GM23338 (cell line): ENCODE results near the gene RNASEH2A. TPM values are rescaled to one million over a fixed set of nuclear protein-coding genes. Genes with fewer than 3 reads are reported as not detected.

Experiments used
- ATAC-seq: fragments of 200-7000 bp; cut with Tn5 transposase; 3 replicates; pipeline ENCODE4 v1.9.1; 2020
- DNase-seq: peaks from one replicate; pipeline ENCODE4 v3.0.0-alpha.2; 2015; ENCODE audit warnings: low spot score
- H2AFZ ChIP-seq: fragments of 200-600 bp; sonication (generic); 2 replicates; pipeline ENCODE4 v1.8.0; 2016; ENCODE audit warnings: antibody characterized with exemption, mild to moderate bottlenecking, moderate library complexity
- H3F3A ChIP-seq: fragments of 200-600 bp; sonication (generic); replicated peaks from 2 replicates; pipeline ENCODE4 v1.8.0; 2017; ENCODE audit warnings: antibody characterized with exemption, mixed run types, low read depth
- H3K27ac ChIP-seq: fragments of 200-600 bp; sonication (generic); 2 replicates; pipeline ENCODE4 v1.6.1; 2016; ENCODE audit warnings: low read depth
- H3K27me3 ChIP-seq: fragments of 200-600 bp; sonication (generic); 2 replicates; pipeline ENCODE4 v1.8.0; 2016; ENCODE audit warnings: mild to moderate bottlenecking, mixed run types, moderate library complexity; ENCODE audit not compliant: insufficient read depth
- H3K36me3 ChIP-seq: fragments of 200-600 bp; sonication (generic); 2 replicates; pipeline ENCODE4 v1.8.0; 2016; ENCODE audit warnings: mild to moderate bottlenecking; ENCODE audit not compliant: insufficient read depth
- H3K4me1 ChIP-seq: fragments of 200-600 bp; sonication (generic); 2 replicates; pipeline ENCODE4 v1.8.0; 2016; ENCODE audit warnings: mild to moderate bottlenecking, moderate library complexity; ENCODE audit not compliant: insufficient read depth
- H3K4me2 ChIP-seq: fragments of 200-600 bp; sonication (generic); 2 replicates; pipeline ENCODE4 v1.7.1; 2017; ENCODE audit warnings: mixed run types
- H3K4me3 ChIP-seq: fragments of 200-600 bp; sonication (generic); 2 replicates; pipeline ENCODE4 v1.6.1; 2016; ENCODE audit warnings: mixed run types
- H3K79me2 ChIP-seq: fragments of 200-600 bp; sonication (generic); replicated peaks from 2 replicates; pipeline ENCODE4 v1.8.0; 2017; ENCODE audit warnings: mild to moderate bottlenecking; ENCODE audit not compliant: insufficient read depth
- H3K9me2 ChIP-seq: fragments of 200-600 bp; sonication (generic); 2 replicates; pipeline ENCODE4 v1.8.0; 2017; ENCODE audit not compliant: insufficient read depth
- H4K20me1 ChIP-seq: fragments of 200-600 bp; sonication (generic); replicated peaks from 2 replicates; pipeline ENCODE4 v1.8.0; 2017; ENCODE audit warnings: mild to moderate bottlenecking; ENCODE audit not compliant: insufficient read depth
- H3K27ac Mint-ChIP-seq: 2 replicates; pipeline ENCODE4 v1.8.0; 2020; ENCODE audit warnings: inconsistent platforms, mild to moderate bottlenecking, moderate library complexity, mixed read lengths
- H3K27me3 Mint-ChIP-seq: 3 replicates; pipeline ENCODE4 v1.8.0; 2022; ENCODE audit warnings: low read depth, mild to moderate bottlenecking, moderate library complexity, mixed read lengths, inconsistent platforms; ENCODE audit not compliant: insufficient read depth, poor library complexity
- H3K36me3 Mint-ChIP-seq: 3 replicates; pipeline ENCODE4 v1.8.0; 2021; ENCODE audit warnings: low read depth, mild to moderate bottlenecking, inconsistent platforms, moderate library complexity, mixed read lengths
- H3K4me1 Mint-ChIP-seq: 3 replicates; pipeline ENCODE4 v1.8.0; 2020; ENCODE audit warnings: mild to moderate bottlenecking, inconsistent platforms, mixed read lengths
- H3K4me3 Mint-ChIP-seq: 3 replicates; pipeline ENCODE4 v1.8.0; 2021; ENCODE audit warnings: moderate library complexity, mild to moderate bottlenecking, inconsistent platforms, mixed read lengths
- H3K9me3 Mint-ChIP-seq: 3 replicates; pipeline ENCODE4 v1.8.0; 2020; ENCODE audit warnings: moderate library complexity, mild to moderate bottlenecking, inconsistent platforms, mixed read lengths
- CREB1 ChIP-seq: fragments of 250-450 bp; sonication (Bioruptor Pico); IDR thresholded peaks from 2 replicates; pipeline ENCODE4 v1.5.0; 2020; ENCODE audit warnings: low read depth, mild to moderate bottlenecking, moderate library complexity
- CTCF ChIP-seq, 2 experiments: fragments of 200-600 bp in 1 of 2; sonication (generic) in 1 of 2; conservative IDR thresholded peaks; 2 replicates each; pipeline versions ENCODE4 v1.5.1 to v1.6.1; 2016 to 2017; ENCODE audit warnings: antibody characterized with exemption in 2 of 2, low read depth in 2 of 2, mild to moderate bottlenecking in 2 of 2, moderate library complexity in 1 of 2
- ETS1 ChIP-seq: IDR thresholded peaks from 2 replicates; pipeline ENCODE4 v1.6.1; 2016; ENCODE audit warnings: antibody characterized with exemption
- EZH2 ChIP-seq: fragments of 200-600 bp; sonication (generic); IDR thresholded peaks from one replicate; pipeline ENCODE4 v1.8.0; 2017; ENCODE audit warnings: antibody characterized with exemption, mild to moderate bottlenecking, low read depth; ENCODE audit not compliant: unreplicated experiment
- EZH2phosphoT487 ChIP-seq: fragments of 200-600 bp; sonication (generic); IDR thresholded peaks from one replicate; pipeline ENCODE4 v1.8.1; 2018; ENCODE audit warnings: antibody characterized with exemption; ENCODE audit not compliant: unreplicated experiment
- JUNB ChIP-seq: IDR thresholded peaks from one replicate; pipeline ENCODE4 v1.6.1; 2016; ENCODE audit warnings: antibody characterized with exemption; ENCODE audit not compliant: unreplicated experiment
- ZNF114 ChIP-seq: fragments of 250-450 bp; sonication (Bioruptor Pico); IDR thresholded peaks from 2 replicates; pipeline ENCODE4 v1.5.0; 2020; ENCODE audit warnings: mild to moderate bottlenecking, moderate library complexity
- ZNF331 ChIP-seq: fragments of 250-450 bp; sonication (Bioruptor Pico); IDR thresholded peaks from 2 replicates; pipeline ENCODE4 v1.5.0; 2020; ENCODE audit warnings: low read depth, mild to moderate bottlenecking, moderate library complexity
- ZNF462 ChIP-seq: fragments of 250-450 bp; sonication (Bioruptor Pico); IDR thresholded peaks from 2 replicates; pipeline ENCODE4 v1.5.0; 2020; ENCODE audit warnings: mild to moderate bottlenecking, moderate library complexity
- polyA plus RNA-seq: library from polyadenylated mRNA; unstranded; fragments of >200 nt; fragmentation: Nextera tagmentation; extraction: Ambion mirVana; gene quantifications from 2 replicates; pipeline ENCODE4 v1.2.1, GENCODE V29; 2016
- total RNA-seq: library from RNA; depleted of rRNA; stranded (reverse); fragments of >200 nt; shearing (Covaris generic); gene quantifications from 2 replicates; pipeline ENCODE4 v1.2.3, GENCODE V29; 2014

The RNASEH2A gene
- total and polyA plus RNA-seq, 2 experiments from 2014 or later = 39.4 to 68.2 TPM

- no peak for TF ChIP-seq CTCF (conservative IDR thresholded peaks at IDR 0.05; ENCODE audit: low read depth in 2 of 2)
These were observed 20.9 kb upstream of the RNASEH2A start (continued) for GRCh38 chr19:12785431-12786031.

GRCh38 chr19:12786141-12786870 lies 20.1 kb upstream of the RNASEH2A start:
- H3K79me2 ChIP-seq = no peaks in the 10 kb centered on the region
- no peaks in the 10 kb centered on the region; the same call in 2 of the 3 replicates for H3K36me3 Mint-ChIP-seq
- H3K27me3 ChIP-seq = peaks cover 9% of the 10 kb centered on the region
- no peaks in the 10 kb centered on the region for H3K36me3 ChIP-seq
- H3K27me3 Mint-ChIP-seq = peaks cover 24% of the 10 kb centered on the region
- H3K27ac Mint-ChIP-seq = no peak overlapping the region
- H3F3A ChIP-seq = peaks cover 36% of the 10 kb centered on the region
- no peak overlapping the region for H3K27ac ChIP-seq
- H3K4me3 ChIP-seq = no peak overlapping the region
- H4K20me1 ChIP-seq = no peaks in the 10 kb centered on the region
- no peak overlapping the region for H3K4me3 Mint-ChIP-seq
- H3K4me2 ChIP-seq = no peak overlapping the region
- DNase-seq (no peak), ATAC-seq (no peak)
- no peak overlapping the region for H2AFZ ChIP-seq
- no peaks in the 10 kb centered on the region for H3K9me3 Mint-ChIP-seq
- peaks cover 27% of the 10 kb centered on the region for H3K4me1 Mint-ChIP-seq
- peaks cover 32% of the 10 kb centered on the region for H3K4me1 ChIP-seq
- no peaks in the 10 kb centered on the region for H3K9me2 ChIP-seq
- TF ChIP-seq ZNF462 (no peak), EZH2 (no peak), JUNB (no peak), ZNF114 (CRISPR knock-in tag) (no peak), ZNF331 (CRISPR knock-in tag) (no peak), CTCF (conservative IDR thresholded peaks at IDR 0.05; ENCODE audit: low read depth in 2 of 2) (no peak), EZH2phosphoT487 (no peak), CREB1 (CRISPR knock-in tag) (no peak), ETS1 (no peak)
